Myocyte (in vitro differentiated cells): ENCODE measurements around the gene MOGAT1. TPM values are rescaled to one million over a fixed set of nuclear protein-coding genes. Genes with fewer than 3 reads are reported as not detected.
"Not testable (repeated sequence)": the region's sequence is repeated elsewhere in the genome, so short reads cannot be mapped to it uniquely, and the experiment has no call there.

Experiments used
- DNase-seq: peaks from one replicate; pipeline ENCODE4 v3.0.0-alpha.2; 2012; ENCODE audit warnings: low read depth
- total RNA-seq: library from RNA; depleted of rRNA; stranded (reverse); fragments of >200 nt; gene quantifications from 2 replicates; pipeline ENCODE4 v1.2.3, GENCODE V29; 2014

MOGAT1 gene
- total RNA-seq, 1 donor from 2014 or later, result not detected

DNA sequence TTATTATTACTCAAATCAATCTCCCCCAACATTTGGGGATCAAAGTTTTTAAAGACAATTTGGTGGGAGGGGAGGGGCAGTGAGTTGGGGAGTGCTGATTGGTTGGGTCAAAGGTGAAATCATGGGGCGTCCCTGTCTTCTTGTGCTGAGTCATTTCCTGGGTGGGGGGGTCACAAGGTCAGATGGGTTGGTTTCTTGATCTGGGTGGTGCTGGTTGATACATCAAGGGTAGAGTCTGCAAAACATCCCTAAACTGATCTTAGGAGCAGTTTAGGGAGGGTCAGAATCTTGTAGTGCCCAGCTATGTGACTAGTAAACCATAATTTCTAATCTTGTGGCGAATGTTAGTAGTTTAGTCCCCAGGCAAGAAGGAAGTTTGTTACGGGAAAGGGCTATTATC, 67.4 kb downstream of the MOGAT1 start:
- no peak for DNase-seq

DNA sequence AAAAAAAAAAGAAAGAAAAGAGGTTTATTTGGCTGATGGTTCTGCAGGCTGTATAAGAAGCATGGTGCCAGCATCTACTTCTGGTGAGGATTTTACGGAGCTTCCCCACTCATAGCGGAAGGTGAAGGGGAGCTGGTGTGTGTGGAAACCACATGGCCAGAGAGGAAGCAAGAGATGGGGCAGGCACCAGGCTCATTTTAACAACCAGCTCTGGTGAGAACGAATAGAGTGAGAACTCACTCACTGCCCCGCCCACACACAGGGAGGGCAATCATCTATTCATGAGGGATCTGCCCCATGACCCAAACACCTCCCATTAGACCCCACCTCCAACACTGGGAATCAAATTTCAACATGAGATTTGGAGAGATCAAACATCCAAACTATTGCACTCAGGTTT, 68.5 kb downstream of the MOGAT1 start:
- DNase-seq, result no peak

DNA sequence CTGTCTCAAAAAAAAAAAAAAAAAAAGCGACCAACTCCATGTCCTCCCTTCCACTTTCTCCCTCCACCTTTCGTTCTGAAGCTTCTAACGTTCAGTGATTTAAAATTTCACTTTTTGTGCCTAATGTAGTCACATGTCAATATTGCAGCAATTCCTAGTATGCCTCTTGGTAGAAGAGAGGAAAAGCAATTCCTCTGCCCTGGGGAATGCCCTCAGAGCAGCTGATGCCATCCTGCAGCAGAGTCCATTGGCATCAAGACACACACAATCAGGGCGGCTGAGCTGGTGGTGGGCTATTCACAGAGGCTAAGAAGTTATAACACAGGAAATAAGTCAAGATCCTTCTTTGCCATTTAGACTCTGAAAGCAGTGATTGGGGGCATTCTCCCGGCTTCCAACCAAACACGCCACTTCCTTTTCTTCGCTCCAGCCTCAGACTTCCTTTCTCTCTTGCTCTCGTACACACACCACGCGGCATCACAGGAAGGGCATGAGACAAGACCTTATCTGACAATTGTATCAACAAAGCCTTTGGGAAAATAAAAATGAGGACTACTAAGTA, 71.9 kb downstream of the MOGAT1 start:
- DNase-seq, result peak; percentile 55

DNA sequence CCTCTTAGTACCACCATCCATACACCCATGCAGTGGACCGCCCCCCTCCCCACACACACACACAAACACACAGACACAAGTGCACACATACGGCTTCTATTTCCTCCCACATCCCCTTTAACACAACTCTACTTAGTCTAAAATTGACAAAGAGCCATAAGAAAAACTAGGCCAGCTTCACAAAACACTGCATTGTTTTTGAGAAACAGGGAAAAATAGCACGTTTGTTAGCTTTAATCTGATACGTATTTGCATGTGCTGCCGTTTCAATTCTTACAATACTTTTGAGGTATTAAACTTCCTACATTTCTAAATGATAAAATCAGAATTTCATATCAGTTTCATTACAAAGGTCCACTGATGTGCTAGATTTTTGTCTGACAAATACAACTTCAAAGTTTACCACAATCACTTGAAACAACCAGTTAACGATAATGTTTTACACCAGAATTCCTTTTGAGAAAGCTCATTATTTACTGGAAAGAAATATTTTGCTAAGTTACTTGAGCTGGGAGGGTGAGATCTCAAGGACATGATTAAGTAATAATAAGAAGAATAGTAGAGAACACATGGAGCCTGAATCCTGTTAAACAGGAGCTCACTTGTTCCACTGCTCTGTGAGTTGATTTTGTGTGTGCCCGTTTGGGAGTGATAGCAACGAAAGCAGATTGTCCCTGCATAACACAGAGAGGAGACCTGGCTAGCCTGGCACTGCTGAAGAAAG, 74.5 kb downstream of the MOGAT1 start:
- DNase-seq, result no peak

DNA sequence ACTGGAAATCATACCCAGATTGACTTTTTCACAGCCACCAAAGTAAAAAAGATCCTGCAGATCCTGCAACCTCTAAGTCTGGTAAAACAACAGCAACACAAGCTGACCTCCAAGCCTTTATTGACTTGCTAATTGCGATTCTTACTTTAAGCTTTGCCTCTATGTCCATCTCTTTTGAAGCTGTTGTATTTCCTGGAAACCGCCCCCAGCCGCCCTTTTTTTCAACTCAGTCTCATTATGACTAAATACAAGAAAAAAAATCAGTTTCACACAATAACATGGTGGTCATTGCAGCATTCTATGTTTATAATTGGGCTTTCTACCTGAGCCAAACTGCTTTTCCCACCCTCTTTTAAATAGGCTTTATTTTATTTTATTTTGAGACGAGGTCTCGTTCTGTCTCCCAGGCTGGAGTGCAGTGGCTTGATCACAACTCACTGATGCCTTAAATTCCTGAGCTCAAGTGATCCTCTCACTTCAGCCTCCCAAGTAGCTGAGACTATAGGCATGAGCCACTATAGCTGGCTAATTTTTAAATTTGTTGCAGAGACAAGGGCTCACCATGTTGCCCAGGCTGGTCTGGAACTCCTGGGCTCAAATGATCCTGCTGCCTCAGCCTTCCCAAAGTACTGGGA, 76.2 kb downstream of the MOGAT1 start:
- DNase-seq, result no peak

DNA sequence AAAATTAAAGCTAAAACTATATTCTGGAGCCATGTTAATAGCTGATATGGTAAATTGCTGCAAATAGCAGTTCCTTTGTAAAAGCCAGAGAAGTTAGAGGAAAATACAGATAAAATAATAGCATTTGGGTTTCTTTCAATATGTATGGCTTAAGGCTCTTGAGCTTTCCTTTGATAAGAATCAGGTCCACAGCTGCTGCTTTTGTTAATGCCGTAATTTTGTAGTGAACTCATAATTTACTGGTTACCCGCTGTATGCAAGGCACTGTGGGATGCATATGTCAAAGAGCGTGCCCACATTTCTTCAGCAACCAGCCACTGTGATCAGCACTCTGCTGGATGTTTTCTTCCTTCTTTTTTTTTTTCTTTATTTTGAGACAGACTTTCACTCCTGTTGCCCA, 79.1 kb downstream of the MOGAT1 start:
- no peak for DNase-seq

DNA sequence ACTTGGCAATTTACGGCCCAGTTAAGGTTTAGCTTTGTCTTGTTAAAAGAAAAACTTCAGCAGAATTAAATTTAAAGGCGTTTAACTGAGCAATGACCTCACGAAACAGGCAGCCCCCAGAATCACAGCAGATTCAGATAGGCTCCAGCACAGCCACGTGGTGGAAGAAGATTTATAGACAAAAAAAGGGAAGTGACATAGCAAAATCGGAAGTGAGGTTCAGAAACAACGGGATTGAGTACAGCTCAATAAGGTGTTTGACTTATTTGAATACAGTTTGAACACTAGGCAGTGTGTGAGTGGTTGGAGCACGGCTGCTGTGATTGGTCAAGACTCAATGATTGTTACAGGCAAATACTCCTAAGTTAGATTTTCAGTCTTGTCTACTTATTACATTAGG, 79.8 kb downstream of the MOGAT1 start:
- no peak for DNase-seq

DNA sequence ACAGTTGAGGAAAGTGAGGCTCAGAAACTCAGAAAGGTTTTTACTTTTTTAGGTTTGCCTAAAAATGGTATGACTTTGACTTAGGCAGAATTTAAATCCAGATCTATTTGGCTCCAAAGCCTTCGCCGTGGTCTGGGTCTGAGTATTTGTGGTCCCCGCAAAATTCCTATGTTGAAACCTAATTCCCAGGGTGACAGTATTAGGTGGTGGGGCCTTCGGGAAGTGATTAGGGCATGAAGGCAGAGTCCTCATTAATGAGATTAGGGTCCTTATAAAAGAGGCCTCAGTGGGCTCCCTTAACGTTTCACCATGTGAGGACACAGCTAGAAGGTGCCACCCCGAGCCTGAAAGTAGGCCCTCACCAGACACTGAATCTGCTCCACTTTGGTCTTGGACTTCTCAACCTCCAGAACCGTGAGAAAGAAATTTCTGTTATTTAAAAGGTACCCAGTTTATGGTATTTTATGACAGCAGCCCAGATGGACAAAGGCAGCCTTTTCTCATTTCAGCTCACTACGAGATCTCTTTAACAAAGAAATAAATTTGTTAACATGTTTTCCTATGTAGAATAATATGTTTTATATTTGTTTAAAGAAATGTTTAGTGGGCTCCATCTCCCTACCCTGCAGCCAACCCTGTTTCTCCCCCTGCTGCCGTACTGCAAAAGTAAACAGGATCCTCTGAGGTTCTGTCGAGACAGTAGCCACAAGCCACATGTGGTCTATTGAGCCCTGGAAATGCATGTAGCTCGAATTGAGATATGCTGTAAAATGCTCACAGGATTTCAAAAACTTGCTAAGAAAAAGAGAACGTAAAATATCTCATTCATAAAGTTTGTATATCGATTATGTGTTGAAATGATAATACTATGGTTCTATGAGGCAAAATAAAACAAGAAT, 80.6 kb downstream of the MOGAT1 start:
- peak; percentile 83 for DNase-seq

DNA sequence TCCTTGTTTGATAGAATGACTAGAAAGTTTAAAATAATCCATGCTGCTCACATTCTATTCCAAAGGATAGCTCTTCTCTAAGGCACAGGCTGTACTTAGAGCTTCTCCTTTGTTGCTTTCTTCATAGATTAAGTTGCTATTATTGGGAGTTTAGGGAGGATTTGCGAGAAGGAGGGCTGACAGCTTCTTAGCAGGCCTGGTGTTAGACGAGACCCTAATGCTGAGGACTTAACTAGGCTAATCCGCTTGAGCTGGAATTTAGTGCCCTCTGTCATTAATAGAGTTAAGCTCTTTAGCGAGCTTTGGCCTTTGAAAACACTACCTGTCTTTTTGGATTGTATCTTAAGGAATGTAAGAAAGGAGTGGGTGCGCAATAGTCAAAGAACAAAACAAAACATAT, 81.3 kb downstream of the MOGAT1 start:
- no peak for DNase-seq

DNA sequence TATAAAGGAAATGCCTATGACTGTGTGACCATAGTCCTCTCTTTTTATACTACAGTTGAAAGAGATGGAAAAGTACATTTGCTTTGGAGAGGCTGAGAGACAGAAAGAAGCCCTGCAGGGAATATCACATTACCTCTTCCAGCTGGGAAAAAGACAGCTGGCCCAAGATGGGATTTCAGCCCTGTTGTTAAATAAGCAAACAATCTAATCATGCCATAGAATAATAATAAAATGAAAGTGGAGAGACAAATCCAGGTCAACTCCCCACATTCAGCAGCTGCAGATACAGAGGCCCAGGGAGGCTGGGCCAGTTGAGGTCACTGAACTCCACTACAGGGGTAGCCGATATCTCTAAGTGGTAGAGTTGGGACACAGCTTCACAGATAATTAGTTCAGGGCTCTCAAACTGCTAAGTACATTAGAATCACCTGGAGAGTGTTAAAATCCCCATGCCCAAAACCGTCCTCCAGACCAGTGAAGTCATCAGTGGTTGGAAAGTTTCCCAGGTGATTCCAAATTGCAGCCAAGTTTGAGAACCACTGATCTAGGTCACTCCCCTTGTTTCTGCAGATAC, 81.9 kb downstream of the MOGAT1 start:
- peak; percentile 93 for DNase-seq

DNA sequence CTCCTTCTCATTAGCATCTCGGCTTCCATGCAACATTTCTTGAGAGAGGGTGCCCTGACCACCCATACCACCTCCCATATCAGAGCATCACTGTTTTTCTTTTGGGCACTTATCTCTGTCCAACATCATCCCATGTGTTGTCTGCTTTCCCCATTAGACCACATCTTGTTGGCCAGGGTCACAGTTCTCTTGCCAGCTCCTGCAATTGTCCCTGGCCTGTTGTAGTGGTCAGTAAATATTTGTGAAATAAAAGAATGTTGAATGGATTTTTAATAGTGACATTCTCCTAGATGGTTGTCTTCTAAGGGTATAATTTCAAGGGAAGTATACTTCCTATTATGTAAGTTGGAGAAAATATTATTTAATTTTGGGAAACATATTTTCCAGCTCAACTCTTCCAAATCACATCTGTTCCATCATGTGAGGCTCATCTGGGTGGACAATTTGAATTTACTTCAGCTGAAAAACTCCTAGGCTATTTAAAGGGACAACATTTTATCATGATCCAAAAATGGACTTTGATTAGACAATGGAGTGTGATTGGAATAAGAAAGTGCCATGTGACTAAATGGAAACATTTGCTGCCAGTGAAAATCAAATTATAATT, 83.0 kb downstream of the MOGAT1 start:
- no peak for DNase-seq

DNA sequence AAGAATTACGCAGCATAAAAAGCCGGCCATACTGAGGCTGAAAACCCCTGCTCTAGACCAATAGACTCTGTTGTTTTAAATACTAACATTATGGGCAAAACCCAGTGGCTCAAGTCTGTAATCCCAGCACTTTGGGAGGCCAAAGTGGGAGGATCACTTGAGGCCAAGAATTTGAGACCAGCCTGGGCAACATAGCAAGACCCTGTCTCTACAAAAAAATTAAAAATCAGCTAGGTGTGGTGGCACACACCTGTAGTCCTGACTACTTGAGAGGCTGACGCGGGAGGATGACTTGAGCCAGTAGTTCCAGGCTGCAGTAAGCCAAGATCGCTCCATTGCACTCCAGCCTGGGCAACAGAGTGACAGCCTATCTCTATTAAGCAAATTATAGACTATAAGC, 84.1 kb downstream of the MOGAT1 start:
- not testable (repeated sequence) for DNase-seq

DNA sequence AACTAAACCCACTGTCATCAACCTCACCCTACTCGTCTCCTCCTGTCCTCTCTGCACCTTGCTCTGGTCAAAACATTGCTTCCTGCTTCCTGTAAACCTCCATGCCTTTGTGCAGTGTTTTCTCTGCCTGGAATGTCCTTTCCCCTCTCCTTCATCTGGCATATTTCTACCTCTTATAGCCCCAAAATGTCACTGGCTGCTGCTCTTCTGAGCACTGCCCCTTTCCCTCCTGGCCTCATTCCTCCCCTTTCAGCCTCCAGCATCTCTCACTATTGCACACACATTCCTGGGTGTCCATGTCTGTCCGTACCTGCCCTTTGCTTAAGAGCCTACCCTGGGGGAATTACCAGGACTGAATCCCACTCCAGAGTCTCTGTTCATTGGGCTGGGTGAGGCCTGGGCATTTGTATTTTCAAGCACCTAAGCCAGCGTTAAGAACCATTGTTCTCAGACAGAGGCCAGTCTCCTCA, 84.9 kb downstream of the MOGAT1 start:
- DNase-seq, result no peak

DNA sequence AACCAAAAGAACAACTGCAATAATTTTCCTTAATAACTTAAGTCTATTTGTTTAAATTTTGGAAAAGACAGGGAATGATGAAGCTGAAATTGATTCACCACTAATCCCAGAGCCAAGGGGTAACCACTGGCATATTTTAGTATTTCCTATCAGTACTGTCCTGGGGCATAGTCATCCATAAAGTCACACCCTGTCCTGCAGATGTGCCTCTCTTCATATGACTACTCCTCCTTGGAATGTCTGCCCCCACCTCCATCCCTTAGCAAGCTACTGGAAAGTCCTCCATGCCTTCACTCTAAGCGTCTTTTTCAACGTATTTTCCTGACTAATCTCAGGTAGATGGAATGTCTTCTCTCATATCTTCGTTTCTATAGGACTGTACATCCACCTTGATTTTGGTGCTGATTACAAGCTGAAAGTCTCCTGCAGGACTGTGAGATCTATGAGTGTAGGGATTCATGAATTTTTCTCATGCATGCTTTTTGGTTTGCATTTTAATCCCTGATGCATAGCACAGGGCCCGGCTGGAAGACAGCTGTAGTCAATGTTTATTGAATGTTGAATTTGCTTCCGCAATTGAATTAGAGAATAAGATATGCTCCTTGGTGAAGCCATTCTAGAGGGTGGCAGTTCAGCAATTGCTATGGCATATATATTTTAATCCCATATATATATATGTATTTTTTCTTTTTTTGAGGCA, 85.6 kb downstream of the MOGAT1 start:
- DNase-seq, result peak; percentile 61

Other genes with a start within 250 kb of the MOGAT1 start
- not detected in 2 replicates for gene SGPP2, start 247.1 kb upstream of the MOGAT1 start, total RNA-seq
- gene FARSB, start 15.6 kb upstream of the MOGAT1 start, total RNA-seq, result 32.8 and 34.3 TPM in 2 replicates
- 373 and 499 TPM in 2 replicates for gene ACSL3, start 189.4 kb downstream of the MOGAT1 start, total RNA-seq